ENCODE data around the gene AMBRA1. TPM values are rescaled to one million over a fixed set of nuclear protein-coding genes. Genes with fewer than 3 reads are reported as not detected.

The AMBRA1 gene
- polyA plus RNA-seq, 2 of the 4 experiments (the other 2 are of a cell fraction), result 11.5 to 13.4 TPM

GRCh38 chr11:46555267-46556054 is 38.4 kb downstream of the AMBRA1 start:
- Histone ChIP-seq H3K4me2 (peak overlapping the region; percentile 70), H3K27ac (peak overlapping the region; percentile 82 to 89), H3K4me1 (peaks cover 73% of the 10 kb centered on the region), H3K9me3 (no peaks in the 10 kb centered on the region), H3K4me3 (no peak overlapping the region)
- TF ChIP-seq TFCP2L1 (CRISPR knock-in tag; IDR thresholded peaks at IDR 0.05) (no peak), FOXS1 (CRISPR knock-in tag; IDR thresholded peaks at IDR 0.05) (no peak), MAX (IDR thresholded peaks at IDR 0.05) (no peak), RAD21 (conservative IDR thresholded peaks at IDR 0.05 in 1 of 2, IDR thresholded peaks at IDR 0.05 in 1 of 2) (no peak), RNF2 (IDR thresholded peaks at IDR 0.05; ENCODE audit: borderline replicate concordance, low read depth) (no peak)
- ChIA-PET POLR2A (no interaction called here), CTCF (interaction anchor here (1.0 to 1.8 kb wide), 7 partner anchors 10 to 62 kb away, joined by 3 to 5 read pairs (median 3); partner anchors contain the start of gene ATG13)
- ATAC-seq (no peak), FAIRE-seq (no peak), DNase-seq (ENCODE audit: low read depth in 1 of 2, low spot score in 1 of 2) (no peak)
- 46% methylated on average over 2 of the region's 2 CpGs for WGBS (ENCODE audit: missing lambda C conversion rate)

GRCh38 chr11:46554213-46555147 is 39.3 kb downstream of the AMBRA1 start:
- Histone ChIP-seq H3K4me2 (peak overlapping the region; percentile 70), H3K4me3 (peak overlapping the region; percentile 2; the same call in 1 of the 3 replicates), H3K27ac (peak overlapping the region; percentile 82 to 89), H3K9me3 (no peaks in the 10 kb centered on the region), H3K4me1 (peaks cover 66% of the 10 kb centered on the region)
- TF ChIP-seq MAX (IDR thresholded peaks at IDR 0.05) (0 out of 2 replicates have a peak, but pooled peaks have one; percentile 43), ZC3H11A (IDR thresholded peaks at IDR 0.05) (no peak), EHMT2 (IDR thresholded peaks at IDR 0.05; ENCODE audit: low read depth) (no peak), MAFK (IDR thresholded peaks at IDR 0.05; ENCODE audit: partially characterized antibody) (no peak), REST (IDR thresholded peaks at IDR 0.05) (no peak), GATA3 (IDR thresholded peaks at IDR 0.05; ENCODE audit: borderline replicate concordance) (peak; percentile 79; the same call in 1 of the 2 replicates), EP300 (IDR thresholded peaks at IDR 0.05) (peak; percentile 77 to 79; a peak in 3 of 5 replicates), SMC3 (IDR thresholded peaks at IDR 0.05) (no peak), TFCP2L1 (CRISPR knock-in tag; IDR thresholded peaks at IDR 0.05) (no peak), EHF (CRISPR knock-in tag; IDR thresholded peaks at IDR 0.05) (no peak), BCL3 (IDR thresholded peaks at IDR 0.05) (peak; percentile 94), JUNB (IDR thresholded peaks at IDR 0.05) (peak; percentile 95), RAD21 (conservative IDR thresholded peaks at IDR 0.05 in 1 of 2, IDR thresholded peaks at IDR 0.05 in 1 of 2) (no peak; a peak in 1 of 5 replicates), HOXB13 (CRISPR knock-in tag; IDR thresholded peaks at IDR 0.05; ENCODE audit: low read depth) (peak; percentile 35; the same call in 1 of the 2 replicates), MAZ (IDR thresholded peaks at IDR 0.05; ENCODE audit: borderline replicate concordance, low read depth, low read length) (no peak), CHD2 (IDR thresholded peaks at IDR 0.05; ENCODE audit: low read length, partially characterized antibody) (no peak), HES2 (IDR thresholded peaks at IDR 0.05) (peak; percentile 96), RARB (CRISPR knock-in tag; IDR thresholded peaks at IDR 0.05) (peak; percentile 92), JUN (IDR thresholded peaks at IDR 0.05) (peak; percentile 78 to 97; a peak in 4 of 5 replicates), FOSL2 (IDR thresholded peaks at IDR 0.05) (peak; percentile 96), FOSL2 (CRISPR knock-in tag; IDR thresholded peaks at IDR 0.05) (peak; percentile 97), NPAS2 (CRISPR knock-in tag; IDR thresholded peaks at IDR 0.05; ENCODE audit: borderline replicate concordance) (no peak), CEBPB (IDR thresholded peaks at IDR 0.05) (peak; percentile 100)
- 19% methylated on average over 5 of the region's 5 CpGs for WGBS (ENCODE audit: missing lambda C conversion rate)
- POLR2A ChIA-PET, result interaction anchor here (0.9 kb wide), 1 partner anchor 39 kb away, joined by 4 read pairs; the partner anchor contains the start of gene AMBRA1
- peak; percentile 68 to 84 for DNase-seq (ENCODE audit: low read depth in 1 of 2, low spot score in 1 of 2)
- CTCF ChIA-PET, result interaction anchor here (1.1 to 1.8 kb wide), 4 partner anchors 16 to 171 kb away, joined by 3 to 5 read pairs (median 3); partner anchors contain the start of gene ATG13
- peak; percentile 23 for FAIRE-seq
- ATAC-seq, result peak; percentile 76 to 90

All from A549 (cell line).